ENCODE results near the gene TNXB.

- no peak for TF ChIP-seq POLR2A (IDR thresholded peaks at IDR 0.05)
- TF ChIP-seq, protein P1, sequence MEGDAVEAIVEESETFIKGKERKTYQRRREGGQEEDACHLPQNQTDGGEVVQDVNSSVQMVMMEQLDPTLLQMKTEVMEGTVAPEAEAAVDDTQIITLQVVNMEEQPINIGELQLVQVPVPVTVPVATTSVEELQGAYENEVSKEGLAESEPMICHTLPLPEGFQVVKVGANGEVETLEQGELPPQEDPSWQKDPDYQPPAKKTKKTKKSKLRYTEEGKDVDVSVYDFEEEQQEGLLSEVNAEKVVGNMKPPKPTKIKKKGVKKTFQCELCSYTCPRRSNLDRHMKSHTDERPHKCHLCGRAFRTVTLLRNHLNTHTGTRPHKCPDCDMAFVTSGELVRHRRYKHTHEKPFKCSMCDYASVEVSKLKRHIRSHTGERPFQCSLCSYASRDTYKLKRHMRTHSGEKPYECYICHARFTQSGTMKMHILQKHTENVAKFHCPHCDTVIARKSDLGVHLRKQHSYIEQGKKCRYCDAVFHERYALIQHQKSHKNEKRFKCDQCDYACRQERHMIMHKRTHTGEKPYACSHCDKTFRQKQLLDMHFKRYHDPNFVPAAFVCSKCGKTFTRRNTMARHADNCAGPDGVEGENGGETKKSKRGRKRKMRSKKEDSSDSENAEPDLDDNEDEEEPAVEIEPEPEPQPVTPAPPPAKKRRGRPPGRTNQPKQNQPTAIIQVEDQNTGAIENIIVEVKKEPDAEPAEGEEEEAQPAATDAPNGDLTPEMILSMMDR (IDR thresholded peaks at IDR 0.05), result no peak
Observed at GRCh38 chr6:32096394-32097258, 12.5 kb downstream of the TNXB start.
